K562 (cell line): Measurements from ENCODE around the gene MAP3K6. TPM values are rescaled to one million over a fixed set of nuclear protein-coding genes. Genes with fewer than 3 reads are reported as not detected.
A peak's percentile ranks its signal among the peaks of the same experiment; 100 is the strongest.

Experiments used
- BACH1 ChIP-seq: fragments of 200-800 bp; sonication (Bioruptor generic); IDR thresholded peaks from 2 replicates; pipeline ENCODE4 v1.6.1; 2016; ENCODE audit warnings: missing genetic modification characterization, missing compliant biosample characterization
- CUX1 ChIP-seq: fragments of 200-800 bp; sonication (Bioruptor generic); IDR thresholded peaks from 2 replicates; pipeline ENCODE4 v1.6.1; 2016; ENCODE audit warnings: missing genetic modification characterization, missing compliant biosample characterization
- DACH1 ChIP-seq: fragments of 450-650 bp; IDR thresholded peaks from 2 replicates; pipeline ENCODE4 v1.6.1; 2018; ENCODE audit not compliant: partially characterized antibody
- PML ChIP-seq: IDR thresholded peaks from 2 replicates; pipeline ENCODE4 v1.6.1; 2012; ENCODE audit warnings: low read length, inconsistent platforms
- TRIM24 ChIP-seq, 2 experiments: fragments of 450-650 bp; IDR thresholded peaks; 2 replicates each; pipeline ENCODE4 v1.6.1; 2016
- YY1 ChIP-seq, 3 experiments: IDR thresholded peaks; 2 replicates each; pipeline ENCODE4 v1.6.1; 2011; ENCODE audit warnings: low read length in 2 of 3, mild to moderate bottlenecking in 2 of 3, moderate library complexity in 2 of 3, borderline replicate concordance in 1 of 3, control low read depth in 1 of 3, low read depth in 1 of 3; ENCODE audit not compliant: insufficient read depth in 3 of 3, insufficient replicate concordance in 2 of 3, control insufficient read depth in 1 of 3, insufficient read length in 1 of 3; ENCODE audit errors: extremely low read depth in 1 of 3
- ZBTB40 ChIP-seq, 2 experiments: fragments of 450-650 bp in 1 of 2; sonication (generic) in 1 of 2; formaldehyde crosslinking in 1 of 2; IDR thresholded peaks; 2 replicates each; pipeline versions ENCODE4 v1.7.1 to v1.9.0; 2016 to 2022; ENCODE audit warnings: inconsistent platforms in 1 of 2, mild to moderate bottlenecking in 1 of 2, missing genetic modification reagents in 1 of 2
- polyA plus RNA-seq, 8 experiments: library from polyadenylated mRNA; depleted of rRNA in 4 of 8; stranded (reverse) in 5 of 8; unstranded in 3 of 8; fragments of >200 nt; fragmentation: Nextera tagmentation in 2 of 8; fragmentation: Illumina TruSeq in 1 of 8; extraction: Ambion mirVana in 2 of 8; extraction: Trizol in 1 of 8; gene quantifications; 2 replicates each; pipeline versions ENCODE4 v1.2.1 to v1.2.3, GENCODE V29; 2011 to 2014; ENCODE audit warnings: inconsistent platforms in 1 of 8, missing spikeins in 1 of 8
- total RNA-seq, 7 experiments: library from RNA; depleted of rRNA in 6 of 7; stranded (reverse); fragments of >200 nt in 6 of 7; fragmentation: Illumina TruSeq in 2 of 7; extraction: Trizol in 2 of 7; gene quantifications; 2 replicates each; pipeline versions ENCODE4 v1.2.1 to v1.2.3, GENCODE V29; 2011 to 2021; ENCODE audit warnings: low replicate concordance in 1 of 7
- TF ChIP-seq, protein P1 (sequence below): fragments of 250-450 bp; sonication (Bioruptor Pico); IDR thresholded peaks from 2 replicates; pipeline ENCODE4 v1.8.0; 2022; ENCODE audit warnings: inconsistent platforms

The MAP3K6 gene
- total and polyA plus RNA-seq, 9 of the 15 experiments (the other 6 are each of a cell fraction or from before 2014, with no cell fraction given), result 0.99 to 21.9 (median 7.0) TPM

- TF ChIP-seq CUX1 (CRISPR knock-in tag), result no peak
- no peak for TF ChIP-seq BACH1 (tag)
- TF ChIP-seq ZBTB40 (IDR thresholded peaks at IDR 0.05), result no peak
- no peak for TF ChIP-seq ZBTB40 (CRISPR knock-in tag; IDR thresholded peaks at IDR 0.05)
- TF ChIP-seq, protein P1, sequence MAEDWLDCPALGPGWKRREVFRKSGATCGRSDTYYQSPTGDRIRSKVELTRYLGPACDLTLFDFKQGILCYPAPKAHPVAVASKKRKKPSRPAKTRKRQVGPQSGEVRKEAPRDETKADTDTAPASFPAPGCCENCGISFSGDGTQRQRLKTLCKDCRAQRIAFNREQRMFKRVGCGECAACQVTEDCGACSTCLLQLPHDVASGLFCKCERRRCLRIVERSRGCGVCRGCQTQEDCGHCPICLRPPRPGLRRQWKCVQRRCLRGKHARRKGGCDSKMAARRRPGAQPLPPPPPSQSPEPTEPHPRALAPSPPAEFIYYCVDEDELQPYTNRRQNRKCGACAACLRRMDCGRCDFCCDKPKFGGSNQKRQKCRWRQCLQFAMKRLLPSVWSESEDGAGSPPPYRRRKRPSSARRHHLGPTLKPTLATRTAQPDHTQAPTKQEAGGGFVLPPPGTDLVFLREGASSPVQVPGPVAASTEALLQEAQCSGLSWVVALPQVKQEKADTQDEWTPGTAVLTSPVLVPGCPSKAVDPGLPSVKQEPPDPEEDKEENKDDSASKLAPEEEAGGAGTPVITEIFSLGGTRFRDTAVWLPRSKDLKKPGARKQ (CRISPR knock-in tag), result no peak
- peak in 1 of 3 experiments; percentile 64 for TF ChIP-seq YY1 (IDR thresholded peaks at IDR 0.05; ENCODE audit: borderline replicate concordance in 1 of 3, control insufficient read depth in 1 of 3, extremely low read depth in 1 of 3, insufficient read depth in 3 of 3, insufficient read length in 1 of 3, insufficient replicate concordance in 2 of 3, low read depth in 1 of 3, low read length in 2 of 3)
- TF ChIP-seq DACH1, result no peak
- TF ChIP-seq TRIM24 (IDR thresholded peaks at IDR 0.05), result no peak
- no peak for TF ChIP-seq PML
Observed at GRCh38 chr1:27395441-27396195, 28.9 kb upstream of the MAP3K6 start (continued).
